B cell (primary cell): ENCODE results near the gene EIF2B2. TPM values are rescaled to one million over a fixed set of nuclear protein-coding genes. Genes with fewer than 3 reads are reported as not detected.

ENCODE experiments used
- ATAC-seq: fragments of 200-7000 bp; cut with Tn5 transposase; one replicate; pipeline ENCODE4 v1.10.0; 2021; ENCODE audit warnings: low read depth, mild to moderate bottlenecking, moderate number of reproducible peaks, moderate library complexity
- CTCF ChIA-PET: fragments of 350-600 bp; sonication (Branson Sonifier 250); formaldehyde crosslinking; loops from one replicate; lab custom pipeline; 2021; ENCODE audit warnings: antibody characterized with exemption, inconsistent platforms; lab: Charles Lee
- POLR2A ChIA-PET: fragments of 350-600 bp; sonication (Branson Sonifier 250); formaldehyde crosslinking; loops from one replicate; lab custom pipeline; 2021; ENCODE audit warnings: antibody characterized with exemption; lab: Charles Lee
- DNase-seq: peaks from one replicate; pipeline ENCODE4 v3.0.0; 2013
- H2AFZ ChIP-seq: 2 replicates; pipeline ENCODE4 v1.6.1; 2012; ENCODE audit warnings: mild to moderate bottlenecking, low read depth, low read length; ENCODE audit not compliant: insufficient read depth, poor library complexity, severe bottlenecking
- H3K27ac ChIP-seq, 2 donors: 1 replicate in 1 of 2; 2 replicates in 1 of 2; pipeline ENCODE4 v1.5.1; 2012 to 2013; ENCODE audit warnings: low read length in 2 of 2, mild to moderate bottlenecking in 2 of 2, moderate library complexity in 1 of 2
- H3K27me3 ChIP-seq, 4 experiments: fragments of 200-600 bp in 1 of 4; sonication (generic) in 1 of 4; replicated peaks in 1 of 4; 1 replicate in 2 of 4; 2 replicates in 2 of 4; pipeline versions ENCODE4 v1.6.1 to v1.7.0; 2013 to 2016; ENCODE audit warnings: low read length in 3 of 4, mild to moderate bottlenecking in 2 of 4, mixed read lengths in 1 of 4, moderate library complexity in 1 of 4; ENCODE audit not compliant: insufficient read depth in 4 of 4, control insufficient read depth in 3 of 4; ENCODE audit errors: control extremely low read depth in 1 of 4
- H3K36me3 ChIP-seq, 2 experiments: replicated peaks in 1 of 2; 1 replicate in 1 of 2; 2 replicates in 1 of 2; pipeline versions ENCODE4 v1.6.1 to v1.7.1; 2013; ENCODE audit warnings: low read length in 1 of 2; ENCODE audit not compliant: insufficient read depth in 2 of 2, control insufficient read depth in 1 of 2; ENCODE audit errors: control extremely low read depth in 1 of 2, extremely low read depth in 1 of 2
- H3K4me1 ChIP-seq, 2 donors: fragments of 200-600 bp in 1 of 2; sonication (generic) in 1 of 2; 1 replicate in 1 of 2; 2 replicates in 1 of 2; pipeline versions ENCODE4 v1.5.1 to v1.6.1; 2013 to 2017; ENCODE audit warnings: low read length in 2 of 2; ENCODE audit not compliant: control insufficient read depth in 2 of 2, insufficient read depth in 2 of 2
- H3K4me2 ChIP-seq: replicated peaks from 2 replicates; pipeline ENCODE3; 2012; ENCODE audit warnings: mild to moderate bottlenecking, low read depth, low read length; ENCODE audit not compliant: poor library complexity, severe bottlenecking
- H3K4me3 ChIP-seq, 5 experiments: fragments of 200-600 bp in 1 of 5; sonication (generic) in 1 of 5; 1 replicate in 3 of 5; 2 replicates in 2 of 5; pipeline versions ENCODE4 v1.5.1 to v1.7.0; 2011 to 2016; ENCODE audit warnings: low read length in 4 of 5, mild to moderate bottlenecking in 4 of 5, low read depth in 2 of 5, control low read depth in 1 of 5, moderate library complexity in 1 of 5; ENCODE audit not compliant: insufficient read depth in 1 of 5; ENCODE audit errors: control extremely low read depth in 1 of 5, extremely low read depth in 1 of 5
- H3K79me2 ChIP-seq: fragments of 200-600 bp; sonication (generic); one replicate; pipeline ENCODE4 v1.6.0; 2016; ENCODE audit warnings: low read length; ENCODE audit not compliant: control insufficient read depth, insufficient read depth
- H3K9ac ChIP-seq: fragments of 200-600 bp; sonication (generic); 2 replicates; pipeline ENCODE4 v1.6.1; 2017; ENCODE audit warnings: mild to moderate bottlenecking, low read length, moderate library complexity
- H3K9me3 ChIP-seq, 3 donors: one replicate each; pipeline versions ENCODE4 v1.6.1 to v1.7.1; 2013; ENCODE audit warnings: low read length in 2 of 3; ENCODE audit not compliant: control insufficient read depth in 2 of 3, insufficient read depth in 1 of 3; ENCODE audit errors: control extremely low read depth in 1 of 3
- H4K20me1 ChIP-seq: 2 replicates; pipeline ENCODE4 v1.6.0; 2012; ENCODE audit warnings: mild to moderate bottlenecking, low read length; ENCODE audit not compliant: insufficient read depth, control insufficient read depth, poor library complexity, severe bottlenecking
- H3K27ac Mint-ChIP-seq: one replicate; pipeline ENCODE4 v1.8.0; 2021; ENCODE audit warnings: mixed read lengths
- H3K27me3 Mint-ChIP-seq: one replicate; pipeline ENCODE4 v1.8.0; 2021; ENCODE audit warnings: mixed read lengths
- H3K4me1 Mint-ChIP-seq: one replicate; pipeline ENCODE4 v1.8.0; 2021; ENCODE audit warnings: mixed read lengths
- H3K4me3 Mint-ChIP-seq: one replicate; pipeline ENCODE4 v1.8.0; 2021; ENCODE audit warnings: mixed read lengths
- H3K9me3 Mint-ChIP-seq: one replicate; pipeline ENCODE4 v1.8.0; 2022; ENCODE audit warnings: mixed read lengths; ENCODE audit not compliant: insufficient read depth
- EZH2 ChIP-seq: IDR thresholded peaks from 2 replicates; pipeline ENCODE4 v1.6.1; 2012; ENCODE audit warnings: borderline replicate concordance, low read depth, mild to moderate bottlenecking, moderate library complexity, low read length; ENCODE audit not compliant: insufficient read depth, poor library complexity, severe bottlenecking
- WGBS: methylation state at CpG from one replicate; pipeline ENCODE4 v1.1.5; 2013; ENCODE audit warnings: missing lambda C conversion rate; ENCODE audit not compliant: insufficient coverage; 5-methylcytosine and 5-hydroxymethylcytosine counted together
- intact Hi-C: fragments of 100-400 bp; cut with micrococcal nuclease; formaldehyde crosslinking; loops from one replicate; pipeline ENCODE4 v1.10.0; 2022
- polyA plus RNA-seq: library from polyadenylated mRNA; depleted of rRNA; stranded (reverse); fragments of >200 nt; gene quantifications from 2 replicates; pipeline ENCODE4 v1.2.3, GENCODE V29; 2012
- total RNA-seq, 2 donors: library from RNA; stranded (reverse); fragments of 120-200 nt in 1 of 2; gene quantifications; 1 replicate in 1 of 2; 2 replicates in 1 of 2; pipeline versions ENCODE4 v1.2.3 to v1.2.4, GENCODE V29; 2013 to 2022
- TF ChIP-seq, protein P1 (sequence below): fragments of 200-600 bp; IDR thresholded peaks from one replicate; pipeline ENCODE4 v1.8.0; 2022; ENCODE audit warnings: antibody characterized with exemption, mild to moderate bottlenecking

Gene EIF2B2
- total and polyA plus RNA-seq, 2 donors (not counting 1 experiment from before 2014, with no cell fraction given) = 25.5 to 27.6 TPM

- intact Hi-C loops = no loop called here
Measured at GRCh38 chr14:75044322-75044721, 41.6 kb downstream of the EIF2B2 start.

DNA sequence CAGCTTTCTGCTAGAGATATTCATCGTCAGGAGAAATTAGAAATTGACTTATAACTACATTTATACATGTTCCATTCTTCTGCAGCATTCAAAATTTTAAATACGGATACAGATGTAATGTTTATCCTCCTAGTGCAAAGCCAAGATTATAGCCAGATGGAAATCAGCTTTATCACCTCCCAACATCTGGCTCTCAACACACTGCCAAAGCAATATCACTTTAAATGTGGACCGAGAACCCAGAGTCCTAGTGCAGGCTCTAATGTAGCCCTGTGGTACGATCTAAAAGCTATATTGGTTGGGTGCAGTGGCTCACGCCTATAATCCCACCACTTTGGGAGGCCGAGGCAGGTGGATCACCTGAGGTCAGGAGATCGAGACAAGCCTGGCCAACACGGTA lies 42.0 kb downstream of the EIF2B2 start:
- Histone ChIP-seq H2AFZ (no peak overlapping the region), H3K4me1 (no peaks in the 10 kb centered on the region), H3K4me3 (no peak overlapping the region), H3K27ac (no peak overlapping the region), H3K79me2 (peaks cover 8% of the 10 kb centered on the region), H4K20me1 (no peaks in the 10 kb centered on the region), H3K27me3 (no peaks in the 10 kb centered on the region), H3K9me3 (no peaks in the 10 kb centered on the region), H3K9ac (no peak overlapping the region), H3K4me2 (no peak overlapping the region), H3K36me3 (peaks cover 0 to 10% of the 10 kb centered on the region in 2 experiments)
- peaks cover 12% of the 10 kb centered on the region for H3K4me1 Mint-ChIP-seq
- DNase-seq (no peak), ATAC-seq (no peak)
- WGBS = 73% methylated on average over 6 of the region's 8 CpGs
- no peak overlapping the region for H3K27ac Mint-ChIP-seq
- H3K9me3 Mint-ChIP-seq = no peaks in the 10 kb centered on the region
- no peak for TF ChIP-seq EZH2
- TF ChIP-seq, protein P1, sequence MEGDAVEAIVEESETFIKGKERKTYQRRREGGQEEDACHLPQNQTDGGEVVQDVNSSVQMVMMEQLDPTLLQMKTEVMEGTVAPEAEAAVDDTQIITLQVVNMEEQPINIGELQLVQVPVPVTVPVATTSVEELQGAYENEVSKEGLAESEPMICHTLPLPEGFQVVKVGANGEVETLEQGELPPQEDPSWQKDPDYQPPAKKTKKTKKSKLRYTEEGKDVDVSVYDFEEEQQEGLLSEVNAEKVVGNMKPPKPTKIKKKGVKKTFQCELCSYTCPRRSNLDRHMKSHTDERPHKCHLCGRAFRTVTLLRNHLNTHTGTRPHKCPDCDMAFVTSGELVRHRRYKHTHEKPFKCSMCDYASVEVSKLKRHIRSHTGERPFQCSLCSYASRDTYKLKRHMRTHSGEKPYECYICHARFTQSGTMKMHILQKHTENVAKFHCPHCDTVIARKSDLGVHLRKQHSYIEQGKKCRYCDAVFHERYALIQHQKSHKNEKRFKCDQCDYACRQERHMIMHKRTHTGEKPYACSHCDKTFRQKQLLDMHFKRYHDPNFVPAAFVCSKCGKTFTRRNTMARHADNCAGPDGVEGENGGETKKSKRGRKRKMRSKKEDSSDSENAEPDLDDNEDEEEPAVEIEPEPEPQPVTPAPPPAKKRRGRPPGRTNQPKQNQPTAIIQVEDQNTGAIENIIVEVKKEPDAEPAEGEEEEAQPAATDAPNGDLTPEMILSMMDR = no peak
- ChIA-PET CTCF (no interaction called here), POLR2A (no interaction called here)
- intact Hi-C loops = no loop called here
- H3K4me3 Mint-ChIP-seq = no peak overlapping the region
- no peaks in the 10 kb centered on the region for H3K27me3 Mint-ChIP-seq

More at GRCh38 chr14:75044322-75044721, 41.6 kb downstream of the EIF2B2 start:
- H3K4me1 ChIP-seq = no peaks in the 10 kb centered on the region
- H3K9me3 ChIP-seq = no peaks in the 10 kb centered on the region
- ATAC-seq = no peak
- no peak for TF ChIP-seq EZH2
- TF ChIP-seq, protein P1 = no peak
- no peak overlapping the region for H3K9ac ChIP-seq
- H3K27me3 Mint-ChIP-seq = no peaks in the 10 kb centered on the region
- H3K4me3 Mint-ChIP-seq = no peak overlapping the region
- H4K20me1 ChIP-seq = no peaks in the 10 kb centered on the region
- DNase-seq = no peak
- no peak overlapping the region for H3K27ac Mint-ChIP-seq
- H3K27ac ChIP-seq = no peak overlapping the region
- no peak overlapping the region for H2AFZ ChIP-seq
- peaks cover 8% of the 10 kb centered on the region for H3K79me2 ChIP-seq
- no peak overlapping the region for H3K4me2 ChIP-seq
- no peaks in the 10 kb centered on the region for H3K9me3 Mint-ChIP-seq
- H3K4me1 Mint-ChIP-seq = peaks cover 12% of the 10 kb centered on the region
- ChIA-PET POLR2A (no interaction called here), CTCF (no interaction called here)
- no CpG with 5 or more reads among the region's 2 CpGs for WGBS
- peaks cover 0 to 10% of the 10 kb centered on the region in 2 experiments for H3K36me3 ChIP-seq
- no peak overlapping the region for H3K4me3 ChIP-seq
- no peaks in the 10 kb centered on the region for H3K27me3 ChIP-seq
